GM12872 (cell line): ENCODE measurements around the gene GPR176.

ENCODE experiments used
- TF ChIP-seq, protein P1 (sequence below): IDR thresholded peaks from 3 replicates; pipeline ENCODE4 v1.5.1; 2011; ENCODE audit warnings: low read depth, mild to moderate bottlenecking, low read length, moderate library complexity; ENCODE audit not compliant: insufficient read depth

The GPR176 gene

DNA sequence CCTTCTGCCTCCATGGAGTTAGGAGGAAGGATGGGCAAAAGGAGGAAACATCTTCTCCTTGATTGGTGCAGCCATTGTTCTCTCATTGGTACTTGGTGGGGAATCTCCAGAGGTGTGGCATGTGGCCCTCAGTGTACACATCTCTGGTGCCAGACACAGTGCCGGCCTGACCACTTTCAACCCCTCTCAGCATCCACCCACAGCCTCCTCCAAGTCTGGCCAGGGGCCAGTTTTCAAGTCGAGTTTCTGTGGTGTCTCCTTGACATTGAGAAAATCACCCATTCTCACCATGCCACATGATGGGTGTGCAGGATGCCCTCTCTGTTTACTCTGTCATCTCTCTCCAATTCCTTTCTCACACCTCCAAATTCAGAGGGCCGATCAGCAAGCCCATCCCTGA lies 124.6 kb downstream of the GPR176 start:
- TF ChIP-seq, protein P1, sequence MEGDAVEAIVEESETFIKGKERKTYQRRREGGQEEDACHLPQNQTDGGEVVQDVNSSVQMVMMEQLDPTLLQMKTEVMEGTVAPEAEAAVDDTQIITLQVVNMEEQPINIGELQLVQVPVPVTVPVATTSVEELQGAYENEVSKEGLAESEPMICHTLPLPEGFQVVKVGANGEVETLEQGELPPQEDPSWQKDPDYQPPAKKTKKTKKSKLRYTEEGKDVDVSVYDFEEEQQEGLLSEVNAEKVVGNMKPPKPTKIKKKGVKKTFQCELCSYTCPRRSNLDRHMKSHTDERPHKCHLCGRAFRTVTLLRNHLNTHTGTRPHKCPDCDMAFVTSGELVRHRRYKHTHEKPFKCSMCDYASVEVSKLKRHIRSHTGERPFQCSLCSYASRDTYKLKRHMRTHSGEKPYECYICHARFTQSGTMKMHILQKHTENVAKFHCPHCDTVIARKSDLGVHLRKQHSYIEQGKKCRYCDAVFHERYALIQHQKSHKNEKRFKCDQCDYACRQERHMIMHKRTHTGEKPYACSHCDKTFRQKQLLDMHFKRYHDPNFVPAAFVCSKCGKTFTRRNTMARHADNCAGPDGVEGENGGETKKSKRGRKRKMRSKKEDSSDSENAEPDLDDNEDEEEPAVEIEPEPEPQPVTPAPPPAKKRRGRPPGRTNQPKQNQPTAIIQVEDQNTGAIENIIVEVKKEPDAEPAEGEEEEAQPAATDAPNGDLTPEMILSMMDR: no peak

DNA sequence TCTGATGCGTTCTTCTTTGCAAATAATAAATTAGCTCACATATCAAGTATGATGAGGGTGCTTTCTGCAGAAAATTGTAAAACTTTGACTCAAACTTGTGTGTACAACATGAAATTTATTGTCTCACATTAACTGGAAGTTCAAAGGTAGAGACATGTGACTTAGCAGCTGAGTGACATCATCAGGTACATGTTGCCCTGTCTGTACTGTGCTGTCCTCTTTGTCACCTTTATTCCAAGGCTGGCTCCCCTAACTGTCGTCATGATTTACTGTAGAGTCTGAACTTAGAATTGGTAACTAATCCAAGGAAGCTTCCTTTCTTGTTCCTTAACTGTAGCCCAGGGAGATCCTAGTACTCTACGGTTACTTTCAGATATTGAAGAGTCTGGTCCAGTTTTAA lies 125.1 kb downstream of the GPR176 start:
- TF ChIP-seq, protein P1: no peak

DNA sequence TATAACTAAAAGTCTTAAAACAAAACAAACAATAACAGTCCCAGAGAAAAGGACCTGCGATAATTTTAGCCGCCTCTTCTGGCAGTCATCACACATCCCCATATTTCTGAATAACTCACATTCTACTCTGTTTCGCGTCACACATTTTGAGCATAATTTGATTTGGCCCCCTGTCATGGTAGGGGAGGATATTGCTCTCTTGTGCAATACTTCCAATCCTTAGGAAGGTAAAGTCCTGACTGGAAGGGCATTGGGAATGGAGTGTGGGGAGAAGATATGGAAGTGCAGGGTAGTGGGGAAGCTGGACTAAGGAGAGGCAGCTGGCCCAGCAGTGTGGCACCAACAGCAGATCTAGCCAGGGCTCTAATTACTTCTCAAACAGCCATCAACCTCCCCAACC lies 126.1 kb downstream of the GPR176 start:
- TF ChIP-seq, protein P1: no peak

DNA sequence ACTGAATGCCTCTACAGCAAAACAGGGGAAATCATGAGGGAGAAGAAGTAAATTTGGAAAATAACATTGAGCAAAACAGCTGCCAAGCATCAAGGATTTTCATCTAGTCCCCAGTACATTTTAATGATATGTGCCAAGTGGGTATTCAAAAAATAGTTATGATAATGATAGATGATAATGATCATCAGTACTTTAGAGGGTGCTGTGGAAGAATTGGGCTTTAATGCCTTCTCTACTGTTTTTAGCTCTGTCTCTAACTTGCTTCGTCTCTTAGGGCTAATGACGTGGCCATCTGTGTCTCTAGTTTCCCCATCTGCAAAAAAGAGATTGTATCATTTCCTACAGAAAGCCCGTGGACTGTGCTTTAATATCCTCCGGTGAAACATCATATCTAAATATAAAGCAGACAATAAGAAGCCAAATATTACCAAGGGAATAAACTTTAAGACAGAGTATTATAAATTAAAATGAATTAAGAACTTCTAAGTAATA lies 127.2 kb downstream of the GPR176 start:
- TF ChIP-seq, protein P1: no peak

DNA sequence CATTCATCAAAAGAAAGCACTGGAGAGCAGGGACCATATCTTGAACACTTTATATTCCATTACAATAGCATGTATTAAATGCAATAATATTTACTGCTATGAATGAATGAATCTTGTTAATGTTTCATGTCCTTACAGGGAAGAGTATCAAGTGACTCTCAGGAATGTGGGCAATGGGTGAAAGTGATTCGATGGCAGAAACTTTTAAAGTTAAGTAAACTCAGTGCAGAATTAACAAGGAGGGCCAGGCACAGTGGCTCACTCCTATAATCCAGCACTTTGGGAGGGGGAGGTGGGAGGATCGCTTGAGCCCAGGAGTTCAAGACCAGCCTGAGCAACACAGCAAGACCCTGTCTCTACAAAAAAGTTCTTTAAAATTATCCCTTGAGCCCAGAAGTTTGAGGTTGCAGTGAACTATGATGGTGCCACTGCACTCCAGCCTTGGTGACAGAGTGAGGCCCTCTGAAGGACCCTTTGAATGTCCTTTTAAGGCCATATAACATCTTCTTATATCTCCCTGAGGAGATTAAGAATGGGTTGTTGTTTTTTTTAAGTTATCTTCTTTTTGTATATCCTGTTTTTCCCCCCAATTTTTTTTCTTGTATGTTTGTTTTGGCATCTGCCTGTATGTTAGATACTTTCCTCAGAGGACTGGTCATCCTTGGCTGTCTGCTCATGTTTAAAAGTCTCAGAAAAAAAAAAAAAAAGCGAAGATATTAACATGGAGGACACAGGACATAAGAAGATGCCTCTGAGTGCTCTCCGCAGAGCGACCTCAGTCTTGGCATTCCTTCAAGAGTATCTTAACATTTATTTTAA lies 127.8 kb downstream of the GPR176 start:
- TF ChIP-seq, protein P1: no peak

DNA sequence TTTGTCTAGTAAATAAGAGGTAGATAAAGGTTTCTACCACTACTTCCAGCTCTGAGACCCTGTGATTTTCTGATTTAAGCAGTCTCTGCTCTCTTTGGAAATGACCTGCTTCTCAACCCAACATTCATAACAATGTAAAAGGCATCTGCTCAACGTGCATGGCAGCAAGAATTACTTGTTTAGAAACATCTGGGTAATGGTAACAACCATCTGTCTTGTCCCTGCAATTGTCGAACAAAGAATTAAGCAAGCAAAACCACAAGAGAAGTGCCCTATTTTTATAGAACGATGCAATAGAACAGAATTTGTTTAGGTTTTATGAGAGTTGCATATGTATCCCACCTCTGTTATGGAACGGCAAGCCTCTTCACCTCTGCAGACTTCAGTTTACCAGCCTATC lies 130.3 kb downstream of the GPR176 start:
- TF ChIP-seq, protein P1: no peak

DNA sequence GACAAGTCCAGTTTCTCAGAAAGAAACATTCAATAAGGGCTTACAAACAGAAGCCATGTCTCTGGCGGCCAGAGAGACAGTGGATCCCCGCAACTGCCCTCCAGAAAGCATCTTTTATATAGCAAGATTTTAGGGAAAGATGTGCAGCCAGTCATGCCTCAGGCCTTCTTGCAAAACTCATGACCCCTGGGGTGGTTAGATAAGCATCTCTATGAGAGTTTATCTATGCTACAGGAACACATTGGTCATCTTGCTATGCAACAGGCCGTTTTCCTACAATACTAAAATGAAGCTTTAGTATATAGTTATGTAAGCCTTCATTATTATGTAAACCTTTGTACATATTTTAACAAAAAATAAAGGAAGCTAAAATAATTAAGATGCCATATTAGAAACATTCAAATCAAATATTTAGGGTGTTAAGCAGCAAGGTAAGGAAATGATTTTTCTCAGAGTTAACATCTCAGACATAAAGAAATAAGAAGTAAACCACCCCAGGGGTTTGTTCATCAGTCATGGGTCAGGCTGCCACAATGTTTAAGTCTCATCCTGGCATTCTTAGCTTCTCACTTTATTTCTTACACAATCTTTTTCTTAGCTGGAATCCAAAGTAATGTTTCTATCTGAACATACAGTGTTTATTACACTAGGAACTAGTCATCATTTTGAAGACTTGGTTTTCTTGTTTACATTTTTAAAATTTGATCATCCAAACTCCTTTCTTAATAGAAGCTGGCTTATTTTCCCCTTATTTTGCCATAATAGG lies 131.1 kb downstream of the GPR176 start:
- TF ChIP-seq, protein P1: no peak
